Liver (tissue), 9 donors: ENCODE data around the gene PSMD11. TPM values are rescaled to one million over a fixed set of nuclear protein-coding genes. Genes with fewer than 3 reads are reported as not detected.

Source experiments
- DNase-seq: peaks from one replicate; pipeline ENCODE4 v3.0.0-alpha.2; 2017; ENCODE audit warnings: low spot score
- H3K27ac ChIP-seq, 2 donors: one replicate each; pipeline ENCODE4 v1.7.0; 2013; ENCODE audit warnings: inconsistent platforms in 2 of 2, low read length in 2 of 2, control low read depth in 1 of 2, low read depth in 1 of 2, mild to moderate bottlenecking in 1 of 2
- H3K27me3 ChIP-seq, 4 donors: one replicate each; pipeline versions ENCODE4 v1.6.1 to v1.7.0; 2013; ENCODE audit warnings: low read length in 3 of 4, inconsistent platforms in 1 of 4, mild to moderate bottlenecking in 1 of 4, moderate library complexity in 1 of 4; ENCODE audit not compliant: control insufficient read depth in 4 of 4, insufficient read depth in 4 of 4
- H3K36me3 ChIP-seq, 4 donors: one replicate each; pipeline versions ENCODE4 v1.6.1 to v1.7.0; 2013; ENCODE audit warnings: low read length in 3 of 4, mild to moderate bottlenecking in 3 of 4, low read depth in 1 of 4, moderate library complexity in 1 of 4; ENCODE audit not compliant: control insufficient read depth in 4 of 4, insufficient read depth in 3 of 4
- H3K4me1 ChIP-seq, 4 donors: one replicate each; pipeline versions ENCODE4 v1.6.1 to v1.7.0; 2013; ENCODE audit warnings: low read length in 3 of 4, mild to moderate bottlenecking in 3 of 4, moderate library complexity in 1 of 4; ENCODE audit not compliant: control insufficient read depth in 4 of 4, insufficient read depth in 4 of 4
- H3K4me3 ChIP-seq, 3 donors: one replicate each; pipeline versions ENCODE4 v1.6.1 to v1.7.0; 2013; ENCODE audit warnings: low read length in 3 of 3, control low read depth in 1 of 3, low read depth in 1 of 3, mild to moderate bottlenecking in 1 of 3
- H3K9ac ChIP-seq, 2 donors: one replicate each; pipeline ENCODE4 v1.7.0; 2013; ENCODE audit warnings: low read length in 2 of 2, mild to moderate bottlenecking in 2 of 2, moderate library complexity in 2 of 2, control low read depth in 1 of 2, low read depth in 1 of 2
- H3K9me3 ChIP-seq, 4 donors: one replicate each; pipeline versions ENCODE4 v1.6.1 to v1.7.0; 2013; ENCODE audit warnings: low read length in 3 of 4; ENCODE audit not compliant: control insufficient read depth in 4 of 4
- ATF3 ChIP-seq: IDR thresholded peaks from 2 replicates; pipeline ENCODE4 v1.6.1; 2016; ENCODE audit warnings: antibody characterized with exemption
- EGR1 ChIP-seq, 2 donors: IDR thresholded peaks; 2 replicates each; pipeline ENCODE4 v1.6.1; 2016 to 2018; ENCODE audit warnings: antibody characterized with exemption in 2 of 2, low read depth in 2 of 2
- FOXA1 ChIP-seq: IDR thresholded peaks from 2 replicates; pipeline ENCODE4 v1.6.1; 2016; ENCODE audit warnings: antibody characterized with exemption
- FOXA2 ChIP-seq: IDR thresholded peaks from 2 replicates; pipeline ENCODE4 v1.6.1; 2016; ENCODE audit warnings: antibody characterized with exemption
- GABPA ChIP-seq, 2 donors: IDR thresholded peaks in 1 of 2; conservative IDR thresholded peaks in 1 of 2; 2 replicates each; pipeline ENCODE4 v1.6.1; 2016; ENCODE audit warnings: antibody characterized with exemption in 2 of 2, mild to moderate bottlenecking in 1 of 2, moderate library complexity in 1 of 2
- HNF4A ChIP-seq, 2 donors: conservative IDR thresholded peaks; 2 replicates each; pipeline ENCODE4 v1.6.1; 2016; ENCODE audit warnings: antibody characterized with exemption in 2 of 2, mild to moderate bottlenecking in 2 of 2
- HNF4G ChIP-seq: IDR thresholded peaks from 2 replicates; pipeline ENCODE4 v1.6.1; 2016; ENCODE audit warnings: antibody characterized with exemption
- JUND ChIP-seq, 2 donors: IDR thresholded peaks; 2 replicates each; pipeline ENCODE4 v1.6.1; 2016; ENCODE audit warnings: antibody characterized with exemption in 2 of 2
- NR2F2 ChIP-seq: IDR thresholded peaks from 2 replicates; pipeline ENCODE4 v1.6.1; 2016; ENCODE audit warnings: antibody characterized with exemption
- RAD21 ChIP-seq, 2 donors: IDR thresholded peaks; 2 replicates each; pipeline ENCODE4 v1.6.1; 2016; ENCODE audit warnings: antibody characterized with exemption in 2 of 2, mild to moderate bottlenecking in 2 of 2
- RXRA ChIP-seq, 2 donors: IDR thresholded peaks; 2 replicates each; pipeline ENCODE4 v1.6.1; 2017 to 2018; ENCODE audit warnings: antibody characterized with exemption in 2 of 2, mild to moderate bottlenecking in 1 of 2
- SP1 ChIP-seq: IDR thresholded peaks from 2 replicates; pipeline ENCODE4 v1.6.1; 2018; ENCODE audit warnings: antibody characterized with exemption, mild to moderate bottlenecking
- TAF1 ChIP-seq: conservative IDR thresholded peaks from 2 replicates; pipeline ENCODE4 v1.6.1; 2016; ENCODE audit warnings: antibody characterized with exemption, mild to moderate bottlenecking
- YY1 ChIP-seq: IDR thresholded peaks from 2 replicates; pipeline ENCODE4 v1.6.1; 2016; ENCODE audit warnings: antibody characterized with exemption, mild to moderate bottlenecking
- ZBTB33 ChIP-seq: IDR thresholded peaks from 2 replicates; pipeline ENCODE4 v1.6.1; 2016; ENCODE audit warnings: antibody characterized with exemption
- WGBS: extraction: QIAGEN DNeasy Blood & Tissue Kit; methylation state at CpG from one replicate; pipeline ENCODE4 v1.1.7; 2013; 5-methylcytosine and 5-hydroxymethylcytosine counted together
- polyA plus RNA-seq, 2 donors: library from polyadenylated mRNA; stranded (reverse) in 1 of 2; unstranded in 1 of 2; fragments of 200-250 nt in 1 of 2; fragments of >200 nt in 1 of 2; fragmentation: Nextera tagmentation in 1 of 2; extraction: Ambion mirVana in 1 of 2; gene quantifications; one replicate each; pipeline versions ENCODE4 v1.2.1 to v1.2.3, GENCODE V29; 2013 to 2015
- total RNA-seq, 2 donors: library from RNA; depleted of rRNA; stranded (reverse); fragments of >200 nt; gene quantifications; one replicate each; pipeline ENCODE4 v1.2.3, GENCODE V29; 2014
- TF ChIP-seq, protein P1 (sequence below): IDR thresholded peaks from 2 replicates; pipeline ENCODE4 v1.6.1; 2016; ENCODE audit warnings: antibody characterized with exemption, mild to moderate bottlenecking
- TF ChIP-seq, protein P2 (sequence below): IDR thresholded peaks from 2 replicates; pipeline ENCODE4 v1.6.1; 2016; ENCODE audit warnings: antibody characterized with exemption
- TF ChIP-seq, protein P3 (sequence below): fragments of 150-350 bp; IDR thresholded peaks from 2 replicates; pipeline ENCODE4 v1.5.1; 2017; ENCODE audit warnings: improper control_type of control experiment, low read depth, low read length; ENCODE audit not compliant: missing input control
- donor health status: healthy.
- donor health status: healthy.
- donor health status: healthy.
- donor health status: healthy.
- donor health status: healthy.

PSMD11 gene
- total and polyA plus RNA-seq, 4 donors = 42.1 to 97.4 (median 68.2) TPM

- Histone ChIP-seq H3K36me3 (no peaks in the 10 kb centered on the region), H3K9ac (no peak overlapping the region), H3K27ac (no peak overlapping the region), H3K4me1 (peaks cover 0 to 7% (median 1%) of the 10 kb centered on the region in 4 donors), H3K9me3 (no peaks in the 10 kb centered on the region), H3K27me3 (no peaks in the 10 kb centered on the region), H3K4me3 (no peak overlapping the region)
- no peak for TF ChIP-seq SP1
- TF ChIP-seq, protein P1, sequence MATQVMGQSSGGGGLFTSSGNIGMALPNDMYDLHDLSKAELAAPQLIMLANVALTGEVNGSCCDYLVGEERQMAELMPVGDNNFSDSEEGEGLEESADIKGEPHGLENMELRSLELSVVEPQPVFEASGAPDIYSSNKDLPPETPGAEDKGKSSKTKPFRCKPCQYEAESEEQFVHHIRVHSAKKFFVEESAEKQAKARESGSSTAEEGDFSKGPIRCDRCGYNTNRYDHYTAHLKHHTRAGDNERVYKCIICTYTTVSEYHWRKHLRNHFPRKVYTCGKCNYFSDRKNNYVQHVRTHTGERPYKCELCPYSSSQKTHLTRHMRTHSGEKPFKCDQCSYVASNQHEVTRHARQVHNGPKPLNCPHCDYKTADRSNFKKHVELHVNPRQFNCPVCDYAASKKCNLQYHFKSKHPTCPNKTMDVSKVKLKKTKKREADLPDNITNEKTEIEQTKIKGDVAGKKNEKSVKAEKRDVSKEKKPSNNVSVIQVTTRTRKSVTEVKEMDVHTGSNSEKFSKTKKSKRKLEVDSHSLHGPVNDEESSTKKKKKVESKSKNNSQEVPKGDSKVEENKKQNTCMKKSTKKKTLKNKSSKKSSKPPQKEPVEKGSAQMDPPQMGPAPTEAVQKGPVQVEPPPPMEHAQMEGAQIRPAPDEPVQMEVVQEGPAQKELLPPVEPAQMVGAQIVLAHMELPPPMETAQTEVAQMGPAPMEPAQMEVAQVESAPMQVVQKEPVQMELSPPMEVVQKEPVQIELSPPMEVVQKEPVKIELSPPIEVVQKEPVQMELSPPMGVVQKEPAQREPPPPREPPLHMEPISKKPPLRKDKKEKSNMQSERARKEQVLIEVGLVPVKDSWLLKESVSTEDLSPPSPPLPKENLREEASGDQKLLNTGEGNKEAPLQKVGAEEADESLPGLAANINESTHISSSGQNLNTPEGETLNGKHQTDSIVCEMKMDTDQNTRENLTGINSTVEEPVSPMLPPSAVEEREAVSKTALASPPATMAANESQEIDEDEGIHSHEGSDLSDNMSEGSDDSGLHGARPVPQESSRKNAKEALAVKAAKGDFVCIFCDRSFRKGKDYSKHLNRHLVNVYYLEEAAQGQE = no peak
- TF ChIP-seq YY1 = no peak
- TF ChIP-seq HNF4G = no peak
- no peak for TF ChIP-seq GABPA (IDR thresholded peaks at IDR 0.05 in 1 of 2, conservative IDR thresholded peaks at IDR 0.05 in 1 of 2)
- no peak for TF ChIP-seq TAF1
- no peak for TF ChIP-seq RAD21 (IDR thresholded peaks at IDR 0.05)
- TF ChIP-seq EGR1 (IDR thresholded peaks at IDR 0.05; ENCODE audit: low read depth in 2 of 2) = no peak
- no peak for TF ChIP-seq RXRA (IDR thresholded peaks at IDR 0.05)
- TF ChIP-seq FOXA1 = no peak
- TF ChIP-seq FOXA2 = no peak
- TF ChIP-seq, protein P2, sequence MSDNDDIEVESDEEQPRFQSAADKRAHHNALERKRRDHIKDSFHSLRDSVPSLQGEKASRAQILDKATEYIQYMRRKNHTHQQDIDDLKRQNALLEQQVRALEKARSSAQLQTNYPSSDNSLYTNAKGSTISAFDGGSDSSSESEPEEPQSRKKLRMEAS = no peak
- no peak for TF ChIP-seq ATF3
- no peak for TF ChIP-seq HNF4A (conservative IDR thresholded peaks at IDR 0.05)
- TF ChIP-seq JUND (IDR thresholded peaks at IDR 0.05) = no peak
- TF ChIP-seq, protein P3, sequence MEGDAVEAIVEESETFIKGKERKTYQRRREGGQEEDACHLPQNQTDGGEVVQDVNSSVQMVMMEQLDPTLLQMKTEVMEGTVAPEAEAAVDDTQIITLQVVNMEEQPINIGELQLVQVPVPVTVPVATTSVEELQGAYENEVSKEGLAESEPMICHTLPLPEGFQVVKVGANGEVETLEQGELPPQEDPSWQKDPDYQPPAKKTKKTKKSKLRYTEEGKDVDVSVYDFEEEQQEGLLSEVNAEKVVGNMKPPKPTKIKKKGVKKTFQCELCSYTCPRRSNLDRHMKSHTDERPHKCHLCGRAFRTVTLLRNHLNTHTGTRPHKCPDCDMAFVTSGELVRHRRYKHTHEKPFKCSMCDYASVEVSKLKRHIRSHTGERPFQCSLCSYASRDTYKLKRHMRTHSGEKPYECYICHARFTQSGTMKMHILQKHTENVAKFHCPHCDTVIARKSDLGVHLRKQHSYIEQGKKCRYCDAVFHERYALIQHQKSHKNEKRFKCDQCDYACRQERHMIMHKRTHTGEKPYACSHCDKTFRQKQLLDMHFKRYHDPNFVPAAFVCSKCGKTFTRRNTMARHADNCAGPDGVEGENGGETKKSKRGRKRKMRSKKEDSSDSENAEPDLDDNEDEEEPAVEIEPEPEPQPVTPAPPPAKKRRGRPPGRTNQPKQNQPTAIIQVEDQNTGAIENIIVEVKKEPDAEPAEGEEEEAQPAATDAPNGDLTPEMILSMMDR = no peak
- WGBS = 89% methylated on average over 4 of the region's 4 CpGs
- DNase-seq = no peak
These were observed 70.3 kb downstream of the PSMD11 start for GRCh38 chr17:32514606-32515005.

DNA sequence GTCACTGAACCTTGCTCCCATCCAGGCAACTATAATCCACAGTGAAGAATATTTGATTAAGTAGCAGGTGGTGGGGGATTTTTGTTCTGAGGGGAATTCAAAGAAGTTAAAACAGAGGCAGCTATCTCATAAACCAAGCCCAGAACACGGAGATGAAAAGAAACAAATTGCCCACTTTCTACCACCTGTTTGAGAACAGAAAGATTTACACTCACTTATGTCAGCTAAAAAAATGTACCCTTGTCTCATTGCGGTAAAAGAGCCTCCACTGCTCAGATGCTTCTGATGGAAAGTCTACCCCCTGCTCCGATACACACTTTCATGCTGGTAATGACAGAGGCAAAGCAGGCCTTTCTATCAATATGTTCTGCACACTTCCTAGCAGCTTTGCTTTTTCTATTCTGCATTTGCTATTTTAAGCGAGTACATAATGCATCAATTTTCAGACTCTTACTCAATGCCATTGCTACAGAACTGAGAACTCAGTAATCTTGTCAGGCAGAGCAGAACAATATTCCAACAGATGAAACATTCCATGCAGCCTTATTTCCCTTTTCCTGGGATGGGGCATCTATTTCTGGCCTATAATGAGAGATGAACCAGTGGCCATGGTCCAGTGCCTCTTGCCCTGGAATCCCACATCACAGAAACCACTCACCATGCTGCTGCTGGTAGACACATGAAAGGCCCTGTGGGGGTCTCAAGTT lies 71.5 kb downstream of the PSMD11 start:
- no peaks in the 10 kb centered on the region for H3K27me3 ChIP-seq
- no peak overlapping the region for H3K4me3 ChIP-seq
- DNase-seq = no peak
- H3K4me1 ChIP-seq = peaks cover 2 to 15% (median 3%) of the 10 kb centered on the region in 4 donors
- WGBS = 96% methylated on average over 4 of the region's 4 CpGs
- H3K9me3 ChIP-seq = no peaks in the 10 kb centered on the region
- no peak overlapping the region for H3K27ac ChIP-seq
- no peaks in the 10 kb centered on the region for H3K36me3 ChIP-seq
- H3K9ac ChIP-seq = no peak overlapping the region
- TF ChIP-seq GABPA (IDR thresholded peaks at IDR 0.05 in 1 of 2, conservative IDR thresholded peaks at IDR 0.05 in 1 of 2) (no peak), JUND (IDR thresholded peaks at IDR 0.05) (no peak), ZBTB33 (no peak), ATF3 (no peak), FOXA1 (no peak), NR2F2 (no peak), EGR1 (IDR thresholded peaks at IDR 0.05; ENCODE audit: low read depth in 2 of 2) (no peak), SP1 (no peak), FOXA2 (no peak), HNF4A (conservative IDR thresholded peaks at IDR 0.05) (no peak), HNF4G (no peak)
- TF ChIP-seq, protein P1 = no peak
